GM12891 (cell line): Measurements from ENCODE around the gene GPLD1.

Source experiments
- DNase-seq: peaks from one replicate; pipeline ENCODE4 v3.0.0; 2011; ENCODE audit warnings: low spot score; ENCODE audit not compliant: insufficient read length
- FAIRE-seq: peaks from 2 replicates; lab custom pipeline; 2011; peaks lifted over from hg19 to GRCh38; lab: Jason Lieb, UNC
- PAX5 ChIP-seq: IDR thresholded peaks from 2 replicates; pipeline ENCODE4 v1.6.1; 2011; ENCODE audit warnings: low read length, moderate library complexity, mild to moderate bottlenecking; ENCODE audit not compliant: insufficient read depth, severe bottlenecking
- POLR2A ChIP-seq: IDR thresholded peaks from 2 replicates; pipeline ENCODE4 v1.6.1; 2011; ENCODE audit warnings: low read depth, low read length, control low read depth
- POLR2AphosphoS5 ChIP-seq: IDR thresholded peaks from 2 replicates; pipeline ENCODE4 v1.6.1; 2011; ENCODE audit warnings: low read depth, low read length, control low read depth
- POU2F2 ChIP-seq: IDR thresholded peaks from 2 replicates; pipeline ENCODE4 v1.6.1; 2011; ENCODE audit warnings: low read depth, mild to moderate bottlenecking, control low read depth, low read length, moderate library complexity
- SPI1 ChIP-seq: IDR thresholded peaks from 2 replicates; pipeline ENCODE4 v1.6.1; 2011; ENCODE audit warnings: low read depth, low read length, control low read depth
- TAF1 ChIP-seq: IDR thresholded peaks from 2 replicates; pipeline ENCODE4 v1.6.1; 2011; ENCODE audit warnings: low read depth, low read length, control low read depth

The GPLD1 gene

DNA sequence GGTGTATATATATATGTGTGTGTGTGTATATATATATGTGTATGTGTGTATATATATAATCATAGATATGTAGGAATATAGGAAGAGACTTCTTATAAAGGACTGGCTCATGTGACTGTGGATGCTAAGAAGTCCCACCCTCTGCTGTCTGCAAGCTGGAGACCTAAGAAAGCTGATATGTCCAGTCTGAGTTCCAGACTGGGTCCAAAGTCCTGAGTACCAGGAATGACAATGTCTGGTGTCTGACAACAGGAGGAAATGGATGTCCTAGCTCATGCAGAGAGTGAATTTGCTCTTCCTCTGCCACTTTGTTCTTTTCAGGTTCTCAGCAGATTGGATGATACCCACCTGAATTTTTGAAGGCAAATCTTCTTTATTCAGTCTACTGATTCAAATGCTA lies 12.5 kb upstream of the GPLD1 start:
- no peak for TF ChIP-seq POLR2AphosphoS5
- TF ChIP-seq TAF1 = no peak
- TF ChIP-seq PAX5 = no peak
- TF ChIP-seq POLR2A = no peak
- TF ChIP-seq SPI1 = no peak
- TF ChIP-seq POU2F2 = no peak
- no peak for DNase-seq
- FAIRE-seq = no peak

- FAIRE-seq (no peak), DNase-seq (no peak)
- TF ChIP-seq POU2F2 (no peak), SPI1 (no peak), PAX5 (no peak), TAF1 (no peak), POLR2A (no peak), POLR2AphosphoS5 (no peak)
Observed at GRCh38 chr6:24501374-24501773, 12.0 kb upstream of the GPLD1 start.

- peak; percentile 13 for FAIRE-seq
- DNase-seq = no peak
Observed at GRCh38 chr6:24500683-24501082, 11.3 kb upstream of the GPLD1 start.

GRCh38 chr6:24497254-24497970 lies 8.0 kb upstream of the GPLD1 start:
- FAIRE-seq (peak; percentile 78), DNase-seq (no peak)
- TF ChIP-seq POU2F2 = peak; percentile 61; the same call in 1 of the 2 replicates
- TF ChIP-seq POLR2AphosphoS5 = no peak
- no peak for TF ChIP-seq TAF1
- peak; percentile 21; the same call in 1 of the 2 replicates for TF ChIP-seq SPI1

More at GRCh38 chr6:24500683-24501082, 11.3 kb upstream of the GPLD1 start:
- TF ChIP-seq POLR2A = no peak

GRCh38 chr6:24494821-24495795 lies 5.7 kb upstream of the GPLD1 start, which contains the start of gene ALDH5A1:
Gene ALDH5A1 (plus strand): TSS chr6:24494969. CDS start chr6:24494997, 28 bp downstream.
- FAIRE-seq (peak; percentile 87), DNase-seq (peak; percentile 62)
- TF ChIP-seq PAX5 (no peak), SPI1 (no peak), TAF1 (no peak), POU2F2 (0 out of 2 replicates have a peak, but pooled peaks have one; percentile 4), POLR2A (no peak; the same call in 1 of the 2 replicates), POLR2AphosphoS5 (no peak)

DNA sequence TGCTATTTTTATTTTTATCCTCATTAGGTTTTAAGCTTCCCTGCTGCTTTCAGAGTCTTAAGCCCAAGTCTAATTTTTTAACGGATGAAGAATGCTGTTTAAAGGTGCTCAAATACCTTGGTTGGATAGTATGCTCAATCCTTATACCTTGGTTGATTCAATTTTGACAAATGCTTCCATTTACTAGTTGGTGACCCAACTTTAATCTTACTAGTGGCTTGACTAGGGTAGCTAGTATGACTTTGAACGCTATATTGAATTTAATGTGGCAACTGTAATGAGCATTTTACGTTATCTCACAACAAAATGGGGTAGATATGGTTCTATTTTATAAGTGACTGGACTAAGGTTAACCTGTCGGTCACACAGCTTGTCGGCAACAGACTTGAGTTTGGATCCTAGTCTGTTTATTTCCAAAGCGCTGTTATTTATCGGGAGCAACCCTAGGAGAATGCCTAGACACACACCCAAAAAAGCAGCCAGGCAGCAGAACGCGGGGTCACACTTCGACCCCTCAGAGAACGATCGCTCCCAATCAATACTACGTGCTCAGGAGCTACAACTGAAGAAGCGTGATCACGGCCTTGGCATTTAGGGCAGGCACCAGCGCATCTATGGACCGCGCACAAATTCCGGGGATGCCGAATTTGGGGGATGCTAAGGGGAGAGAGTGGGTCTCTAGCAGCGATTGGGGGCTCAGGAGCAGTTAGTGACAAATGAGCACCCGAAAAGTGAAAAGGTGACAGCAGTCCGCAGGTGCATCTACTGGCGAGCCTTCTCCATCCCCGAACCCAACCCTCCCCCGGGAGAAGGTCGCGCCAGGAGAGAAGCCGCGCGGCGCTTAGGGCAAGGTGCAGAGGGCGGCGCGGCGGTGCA lies 4.8 kb upstream of the GPLD1 start:
- TF ChIP-seq POU2F2 (no peak), PAX5 (no peak), POLR2AphosphoS5 (no peak), SPI1 (no peak), TAF1 (no peak), POLR2A (no peak)
- DNase-seq = no peak
- no peak for FAIRE-seq

DNA sequence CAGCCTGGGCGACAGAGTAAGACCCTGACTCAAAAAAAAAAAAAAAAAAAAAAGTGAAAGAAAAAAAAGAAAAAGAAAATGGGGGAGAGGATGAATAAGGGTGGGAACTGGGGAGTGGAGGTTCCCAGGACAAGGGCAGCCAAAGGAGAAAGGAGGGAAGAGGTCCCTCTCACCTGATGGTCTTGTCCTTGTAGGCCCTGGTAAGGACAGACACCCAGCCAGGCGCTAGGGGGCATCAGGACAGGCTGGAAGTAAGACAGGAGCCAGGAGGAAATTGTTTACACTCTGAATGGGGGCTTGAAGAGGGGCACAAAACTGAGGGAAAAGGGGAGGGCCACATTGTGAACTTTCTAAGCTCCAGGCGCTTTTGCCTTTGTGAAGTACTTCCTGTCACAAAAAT lies 3.1 kb upstream of the GPLD1 start:
- no peak for DNase-seq
- FAIRE-seq = no peak
- no peak for TF ChIP-seq SPI1
- TF ChIP-seq PAX5 = no peak
- no peak for TF ChIP-seq POLR2AphosphoS5
- no peak for TF ChIP-seq POU2F2
- TF ChIP-seq TAF1 = no peak
- TF ChIP-seq POLR2A = no peak

DNA sequence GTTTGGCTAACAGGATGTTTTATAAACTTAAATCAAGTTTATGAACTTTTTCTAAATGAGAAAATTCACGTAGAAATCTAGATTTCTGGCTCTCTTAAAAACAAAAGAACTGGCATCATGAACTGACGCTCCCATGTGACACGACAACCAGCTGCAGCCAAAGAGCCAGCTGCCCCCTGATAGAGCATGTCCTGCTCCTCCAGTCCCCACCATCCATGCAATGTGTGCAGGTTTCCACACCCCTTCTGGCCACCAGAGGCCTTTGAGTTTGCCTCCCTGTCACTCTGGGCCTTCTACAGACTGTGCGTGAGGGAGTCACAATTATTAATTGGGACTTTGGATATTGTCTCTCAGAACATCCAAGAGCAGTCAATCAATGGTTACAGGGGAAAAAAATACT lies 1.6 kb upstream of the GPLD1 start:
- DNase-seq (no peak), FAIRE-seq (no peak)
- TF ChIP-seq POU2F2 (no peak), PAX5 (no peak), TAF1 (no peak), POLR2A (no peak), SPI1 (no peak), POLR2AphosphoS5 (no peak)

DNA sequence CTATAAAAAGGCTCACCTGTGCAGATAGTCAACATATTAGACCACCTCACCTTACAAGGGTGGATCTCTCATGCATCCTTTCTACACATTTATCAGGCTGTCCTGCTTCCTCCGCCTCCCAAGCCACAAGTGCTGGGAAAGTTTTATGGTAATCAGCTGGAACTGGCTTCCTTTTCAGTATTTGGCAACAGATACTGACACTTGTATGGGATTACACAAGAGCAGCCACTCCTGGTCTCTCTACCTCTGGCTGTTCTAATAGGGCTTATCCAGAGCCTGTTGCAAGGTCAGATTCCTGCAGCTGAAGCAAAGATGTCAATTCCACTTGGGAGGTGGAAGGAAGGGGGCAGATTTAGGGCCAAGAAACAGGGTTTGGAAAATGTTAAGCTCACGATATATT lies 503 bp upstream of the GPLD1 start:
- TF ChIP-seq POLR2A = no peak
- no peak for TF ChIP-seq PAX5
- no peak for TF ChIP-seq TAF1
- no peak for TF ChIP-seq POLR2AphosphoS5
- no peak for TF ChIP-seq SPI1
- no peak for TF ChIP-seq POU2F2
- DNase-seq (no peak), FAIRE-seq (no peak)
